Astrocyte (in vitro differentiated cells and primary cell): ENCODE data around the gene TRAP1. TPM values are rescaled to one million over a fixed set of nuclear protein-coding genes. Genes with fewer than 3 reads are reported as not detected.

ENCODE experiments used
- DNase-seq: peaks from one replicate; pipeline ENCODE4 v3.0.0-alpha.2; 2010; ENCODE audit warnings: low read depth
- FAIRE-seq: peaks from 2 replicates; lab custom pipeline; 2011; peaks lifted over from hg19 to GRCh38; lab: Jason Lieb, UNC
- H2AFZ ChIP-seq: 2 replicates; pipeline ENCODE4 v1.6.0; 2012; ENCODE audit warnings: low read depth, low read length, inconsistent platforms
- H3K27ac ChIP-seq: 2 replicates; pipeline ENCODE4 v1.5.1; 2011; ENCODE audit warnings: low read depth, low read length, inconsistent platforms
- H3K27me3 ChIP-seq: 2 replicates; pipeline ENCODE4 v1.6.0; 2011; ENCODE audit warnings: low read length, inconsistent platforms; ENCODE audit not compliant: insufficient read depth
- H3K36me3 ChIP-seq: 2 replicates; pipeline ENCODE4 v1.5.1; 2011; ENCODE audit warnings: low read length, inconsistent platforms; ENCODE audit not compliant: insufficient read depth
- H3K4me1 ChIP-seq: 2 replicates; pipeline ENCODE4 v1.5.1; 2011; ENCODE audit warnings: low read length, inconsistent platforms; ENCODE audit not compliant: insufficient read depth
- H3K4me2 ChIP-seq: 2 replicates; pipeline ENCODE4 v1.6.0; 2012; ENCODE audit warnings: low read length, inconsistent platforms
- H3K4me3 ChIP-seq: 2 replicates; pipeline ENCODE4 v1.5.1; 2011; ENCODE audit warnings: low read depth, mild to moderate bottlenecking, low read length, inconsistent platforms; ENCODE audit not compliant: insufficient read depth
- H3K79me2 ChIP-seq: 2 replicates; pipeline ENCODE4 v1.6.0; 2012; ENCODE audit warnings: mild to moderate bottlenecking, low read length, inconsistent platforms; ENCODE audit not compliant: insufficient read depth
- H3K9ac ChIP-seq: 2 replicates; pipeline ENCODE4 v1.6.0; 2012; ENCODE audit warnings: mild to moderate bottlenecking, low read length, inconsistent platforms
- H3K9me3 ChIP-seq: 2 replicates; pipeline ENCODE4 v1.5.1; 2012; ENCODE audit warnings: low read depth, mild to moderate bottlenecking, low read length, inconsistent platforms; ENCODE audit not compliant: insufficient read depth
- H4K20me1 ChIP-seq: 2 replicates; pipeline ENCODE4 v1.6.0; 2012; ENCODE audit warnings: low read length, inconsistent platforms; ENCODE audit not compliant: insufficient read depth
- H3K27ac Mint-ChIP-seq: one replicate; pipeline ENCODE4 v1.8.0; 2021; ENCODE audit warnings: mild to moderate bottlenecking, mixed read lengths; ENCODE audit not compliant: unreplicated experiment
- H3K27me3 Mint-ChIP-seq: one replicate; pipeline ENCODE4 v1.8.0; 2021; ENCODE audit warnings: low read depth, mixed read lengths; ENCODE audit not compliant: unreplicated experiment
- H3K36me3 Mint-ChIP-seq: one replicate; pipeline ENCODE4 v1.8.0; 2021; ENCODE audit warnings: low read depth, mixed read lengths; ENCODE audit not compliant: unreplicated experiment
- H3K4me1 Mint-ChIP-seq: one replicate; pipeline ENCODE4 v1.8.0; 2021; ENCODE audit warnings: low read depth, mixed read lengths; ENCODE audit not compliant: unreplicated experiment
- H3K4me3 Mint-ChIP-seq: one replicate; pipeline ENCODE4 v1.8.0; 2021; ENCODE audit warnings: mild to moderate bottlenecking, moderate library complexity, mixed read lengths; ENCODE audit not compliant: unreplicated experiment
- H3K9me3 Mint-ChIP-seq: one replicate; pipeline ENCODE4 v1.8.0; 2021; ENCODE audit warnings: mild to moderate bottlenecking, mixed read lengths; ENCODE audit not compliant: unreplicated experiment
- EZH2 ChIP-seq: IDR thresholded peaks from 2 replicates; pipeline ENCODE4 v1.6.1; 2012; ENCODE audit warnings: mild to moderate bottlenecking, low read length, inconsistent platforms; ENCODE audit not compliant: insufficient read depth
- total RNA-seq: library from RNA; stranded (reverse); gene quantifications from 2 replicates; pipeline ENCODE4 v1.2.1, GENCODE V29; 2021
- TF ChIP-seq, protein P1 (sequence below): IDR thresholded peaks from 2 replicates; pipeline ENCODE4 v1.5.1; 2011; ENCODE audit warnings: low read depth, mild to moderate bottlenecking, inconsistent platforms, low read length, moderate library complexity; ENCODE audit not compliant: insufficient read depth

The TRAP1 gene
- total RNA-seq, 1 donor from 2014 or later: 63.3 TPM

DNA sequence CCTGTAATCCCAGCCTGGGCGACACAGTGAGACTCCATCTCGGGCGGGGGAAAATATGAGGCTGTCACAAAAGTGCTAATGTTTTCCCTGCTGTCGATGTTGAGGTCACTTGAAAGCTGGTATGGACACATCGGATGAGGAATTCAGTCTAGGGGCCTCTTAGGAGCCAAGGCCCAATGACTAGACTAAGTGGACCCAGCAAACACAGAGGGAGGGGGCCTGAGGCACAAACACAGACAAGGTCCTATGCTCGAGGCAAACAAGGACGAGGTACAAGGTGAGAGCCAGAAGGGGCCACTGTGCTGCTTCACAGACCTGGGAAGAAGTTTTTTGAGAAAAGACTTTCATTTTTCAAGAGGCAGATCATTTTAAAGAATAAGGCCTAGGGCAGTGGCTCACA is 15.2 kb downstream of the TRAP1 start:
- no peaks in the 10 kb centered on the region for H3K9me3 Mint-ChIP-seq
- no peak for FAIRE-seq

DNA sequence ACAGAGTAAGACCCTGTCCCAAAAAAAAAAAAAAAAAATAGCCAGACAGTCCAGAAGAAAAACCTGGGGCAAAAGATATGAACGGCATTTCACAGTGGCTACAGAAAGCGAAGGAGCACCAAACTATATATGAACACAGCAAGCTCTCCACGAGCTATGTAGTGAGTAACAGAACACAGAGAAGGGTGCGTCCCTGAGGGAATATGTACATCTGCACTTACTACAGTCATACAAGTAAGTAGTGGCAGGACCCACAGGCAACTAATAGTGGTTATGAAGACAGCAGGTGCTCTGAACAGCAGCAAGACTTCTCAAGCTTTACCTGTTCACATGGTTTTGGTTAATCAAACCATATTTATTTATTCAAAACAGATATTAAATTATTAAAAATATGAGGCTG is 15.8 kb downstream of the TRAP1 start:
- Histone ChIP-seq H3K4me3 (no peak overlapping the region), H3K9me3 (no peaks in the 10 kb centered on the region), H3K9ac (no peak overlapping the region), H3K4me1 (no peaks in the 10 kb centered on the region), H3K36me3 (peaks cover 2% of the 10 kb centered on the region), H3K79me2 (peaks cover 21% of the 10 kb centered on the region), H3K27ac (no peak overlapping the region), H4K20me1 (peaks cover 15% of the 10 kb centered on the region), H2AFZ (no peak overlapping the region), H3K4me2 (no peak overlapping the region), H3K27me3 (no peaks in the 10 kb centered on the region)
- FAIRE-seq (no peak), DNase-seq (no peak)
- Mint-ChIP-seq H3K36me3 (peaks cover 5% of the 10 kb centered on the region), H3K4me1 (peaks cover 7% of the 10 kb centered on the region), H3K27ac (no peak overlapping the region), H3K4me3 (no peak overlapping the region), H3K9me3 (no peaks in the 10 kb centered on the region), H3K27me3 (no peaks in the 10 kb centered on the region)
- TF ChIP-seq, protein P1, sequence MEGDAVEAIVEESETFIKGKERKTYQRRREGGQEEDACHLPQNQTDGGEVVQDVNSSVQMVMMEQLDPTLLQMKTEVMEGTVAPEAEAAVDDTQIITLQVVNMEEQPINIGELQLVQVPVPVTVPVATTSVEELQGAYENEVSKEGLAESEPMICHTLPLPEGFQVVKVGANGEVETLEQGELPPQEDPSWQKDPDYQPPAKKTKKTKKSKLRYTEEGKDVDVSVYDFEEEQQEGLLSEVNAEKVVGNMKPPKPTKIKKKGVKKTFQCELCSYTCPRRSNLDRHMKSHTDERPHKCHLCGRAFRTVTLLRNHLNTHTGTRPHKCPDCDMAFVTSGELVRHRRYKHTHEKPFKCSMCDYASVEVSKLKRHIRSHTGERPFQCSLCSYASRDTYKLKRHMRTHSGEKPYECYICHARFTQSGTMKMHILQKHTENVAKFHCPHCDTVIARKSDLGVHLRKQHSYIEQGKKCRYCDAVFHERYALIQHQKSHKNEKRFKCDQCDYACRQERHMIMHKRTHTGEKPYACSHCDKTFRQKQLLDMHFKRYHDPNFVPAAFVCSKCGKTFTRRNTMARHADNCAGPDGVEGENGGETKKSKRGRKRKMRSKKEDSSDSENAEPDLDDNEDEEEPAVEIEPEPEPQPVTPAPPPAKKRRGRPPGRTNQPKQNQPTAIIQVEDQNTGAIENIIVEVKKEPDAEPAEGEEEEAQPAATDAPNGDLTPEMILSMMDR: no peak
- no peak for TF ChIP-seq EZH2

More for the DNA sequence above, 15.2 kb downstream of the TRAP1 start:
- Histone ChIP-seq H3K4me2 (no peak overlapping the region), H3K27ac (no peak overlapping the region), H2AFZ (no peak overlapping the region), H3K27me3 (no peaks in the 10 kb centered on the region), H4K20me1 (peaks cover 10% of the 10 kb centered on the region), H3K9me3 (no peaks in the 10 kb centered on the region), H3K9ac (no peak overlapping the region), H3K4me3 (no peak overlapping the region), H3K4me1 (no peaks in the 10 kb centered on the region), H3K36me3 (peaks cover 2% of the 10 kb centered on the region), H3K79me2 (peaks cover 20% of the 10 kb centered on the region)
- Mint-ChIP-seq H3K4me3 (no peak overlapping the region), H3K27ac (no peak overlapping the region), H3K36me3 (no peaks in the 10 kb centered on the region), H3K4me1 (peaks cover 5% of the 10 kb centered on the region), H3K27me3 (no peaks in the 10 kb centered on the region)
- TF ChIP-seq, protein P1: no peak
- TF ChIP-seq EZH2: no peak
- no peak for DNase-seq

DNA sequence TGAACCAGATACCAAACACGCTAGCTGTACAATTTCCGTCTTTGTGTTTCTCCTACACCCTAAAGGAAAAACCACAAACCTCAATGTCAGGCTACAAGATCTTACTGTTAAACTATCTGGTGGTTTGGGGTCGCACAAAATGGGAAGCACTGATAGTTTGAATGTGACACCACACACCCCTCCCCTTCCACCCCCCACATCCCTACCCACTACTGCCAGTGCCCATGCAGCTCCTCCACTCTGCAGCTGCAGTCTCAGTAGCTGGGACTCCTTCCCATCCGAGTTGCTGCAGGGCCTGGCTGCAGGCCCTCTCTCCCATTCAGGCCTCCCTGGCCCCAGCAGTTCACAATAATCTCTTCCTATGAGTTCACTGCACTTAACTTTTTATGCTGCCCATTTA is 18.4 kb downstream of the TRAP1 start:
- peaks cover under 1% of the 10 kb centered on the region for H3K36me3 ChIP-seq
- H3K79me2 ChIP-seq: peaks cover 33% of the 10 kb centered on the region
- DNase-seq (peak; percentile 22), FAIRE-seq (no peak)
- Mint-ChIP-seq H3K4me1 (peaks cover 11% of the 10 kb centered on the region), H3K27ac (no peak overlapping the region), H3K4me3 (no peak overlapping the region), H3K9me3 (no peaks in the 10 kb centered on the region), H3K36me3 (peaks cover 10% of the 10 kb centered on the region), H3K27me3 (no peaks in the 10 kb centered on the region)
- no peak overlapping the region for H3K4me2 ChIP-seq
- no peaks in the 10 kb centered on the region for H3K4me1 ChIP-seq
- TF ChIP-seq EZH2: no peak
- TF ChIP-seq, protein P1: no peak
- no peaks in the 10 kb centered on the region for H3K27me3 ChIP-seq
- no peak overlapping the region for H3K9ac ChIP-seq
- H3K4me3 ChIP-seq: no peak overlapping the region
- no peak overlapping the region for H3K27ac ChIP-seq
- peaks cover 27% of the 10 kb centered on the region for H4K20me1 ChIP-seq
- H2AFZ ChIP-seq: no peak overlapping the region
- H3K9me3 ChIP-seq: no peaks in the 10 kb centered on the region
